OCI-LY7 (cell line): ENCODE measurements around the gene TMEM119. TPM values are rescaled to one million over a fixed set of nuclear protein-coding genes. Genes with fewer than 3 reads are reported as not detected.

Experiments
- BruUV-seq: library from RNA; stranded (reverse); fragments of 400-500 nt; replicated peaks from 2 replicates; lab custom pipeline; 2021; lab: Mats Ljungman, UMichigan
- CTCF ChIA-PET: fragments of 300-600 bp; sonication (Branson Sonifier 250); formaldehyde crosslinking; loops from one replicate; lab custom pipeline; 2022; ENCODE audit warnings: antibody characterized with exemption; ENCODE audit not compliant: unreplicated experiment; lab: Charles Lee
- POLR2A ChIA-PET: fragments of 300-600 bp; sonication (Branson Sonifier 250); formaldehyde crosslinking; loops from one replicate; lab custom pipeline; 2022; ENCODE audit warnings: antibody characterized with exemption; lab: Charles Lee
- DNase-seq: peaks from one replicate; pipeline ENCODE4 v3.0.0-alpha.2; 2015; ENCODE audit warnings: low spot score
- H2AFZ ChIP-seq: fragments of 200-600 bp; sonication (generic), shearing (Covaris generic); 2 replicates; pipeline ENCODE4 v1.6.1; 2014; ENCODE audit warnings: mild to moderate bottlenecking, antibody characterized with exemption, low read length, moderate library complexity
- H3K27ac ChIP-seq: fragments of 200-600 bp; sonication (generic); 2 replicates; pipeline ENCODE4 v1.5.1; 2014; ENCODE audit warnings: mixed run types, low read depth, mild to moderate bottlenecking, moderate library complexity, low read length, inconsistent platforms; ENCODE audit not compliant: poor library complexity, severe bottlenecking
- H3K36me3 ChIP-seq: fragments of 200-600 bp; sonication (generic); 2 replicates; pipeline ENCODE4 v1.6.1; 2014; ENCODE audit warnings: mild to moderate bottlenecking, antibody characterized with exemption, low read length, moderate library complexity, mixed read lengths; ENCODE audit not compliant: insufficient read depth
- H3K4me1 ChIP-seq: fragments of 200-600 bp; sonication (generic); 2 replicates; pipeline ENCODE4 v1.5.1; 2014; ENCODE audit warnings: mild to moderate bottlenecking, low read length; ENCODE audit not compliant: insufficient read depth, poor library complexity, severe bottlenecking
- H3K4me2 ChIP-seq: fragments of 200-600 bp; sonication (generic); 2 replicates; pipeline ENCODE4 v1.6.1; 2014; ENCODE audit warnings: mild to moderate bottlenecking, low read length
- H3K4me3 ChIP-seq: fragments of 200-600 bp; sonication (generic); 2 replicates; pipeline ENCODE4 v1.5.1; 2014; ENCODE audit warnings: mild to moderate bottlenecking, low read depth, low read length; ENCODE audit not compliant: poor library complexity, severe bottlenecking
- H3K79me2 ChIP-seq: fragments of 200-600 bp; sonication (generic); 2 replicates; pipeline ENCODE4 v1.6.1; 2016; ENCODE audit warnings: low read depth, mild to moderate bottlenecking, low read length, moderate library complexity, mixed read lengths; ENCODE audit not compliant: insufficient read depth
- H3K9me2 ChIP-seq: fragments of 200-600 bp; sonication (generic); 2 replicates; pipeline ENCODE4 v1.6.1; 2016; ENCODE audit warnings: mild to moderate bottlenecking, low read length, mixed read lengths; ENCODE audit not compliant: insufficient read depth
- H3K9me3 ChIP-seq: fragments of 200-600 bp; sonication (generic); 2 replicates; pipeline ENCODE4 v1.6.1; 2014; ENCODE audit warnings: mild to moderate bottlenecking, mixed run types, low read length, mixed read lengths
- H4K20me1 ChIP-seq: fragments of 200-600 bp; sonication (generic); 2 replicates; pipeline ENCODE4 v1.6.1; 2014; ENCODE audit warnings: mild to moderate bottlenecking, antibody characterized with exemption, low read length, moderate library complexity, mixed read lengths; ENCODE audit not compliant: insufficient read depth
- CTCF ChIP-seq: fragments of 200-600 bp; sonication (generic); conservative IDR thresholded peaks from 2 replicates; pipeline ENCODE4 v1.5.1; 2014; ENCODE audit warnings: mild to moderate bottlenecking, antibody characterized with exemption, low read length, moderate library complexity, mixed read lengths
- EZH2phosphoT487 ChIP-seq: fragments of 200-600 bp; sonication (generic); IDR thresholded peaks from 2 replicates; pipeline ENCODE4 v1.6.1; 2018; ENCODE audit warnings: low read depth, borderline replicate concordance, mild to moderate bottlenecking, mixed run types, antibody characterized with exemption, low read length, moderate library complexity, mixed read lengths
- intact Hi-C: fragments of 100-400 bp; cut with micrococcal nuclease; formaldehyde crosslinking; loops from one replicate; pipeline ENCODE4 v1.10.0; 2022; ENCODE audit not compliant: unreplicated experiment
- total RNA-seq, 2 experiments: library from RNA; depleted of rRNA in 1 of 2; stranded (reverse); fragments of >200 nt in 1 of 2; shearing (Covaris generic) in 1 of 2; gene quantifications; 2 replicates each; pipeline ENCODE4 v1.2.3, GENCODE V29; 2014 to 2022

TMEM119 gene
- total RNA-seq, 2 experiments from 2014 or later: not detected

GRCh38 chr12:108645686-108646599, 48.1 kb upstream of the TMEM119 start:
- intact Hi-C loops: no loop called here
- Histone ChIP-seq H4K20me1 (no peaks in the 10 kb centered on the region), H3K9me3 (no peaks in the 10 kb centered on the region), H3K36me3 (peaks cover 79% of the 10 kb centered on the region), H3K9me2 (no peaks in the 10 kb centered on the region), H3K27ac (peak overlapping the region; percentile 31), H3K4me1 (peaks cover 82% of the 10 kb centered on the region), H2AFZ (no peak overlapping the region), H3K4me3 (no peak overlapping the region), H3K79me2 (peaks cover 14% of the 10 kb centered on the region; the same call in 1 of the 2 replicates), H3K4me2 (no peak overlapping the region)
- ChIA-PET POLR2A (interaction anchor here (0.6 to 4.1 kb wide), 11 partner anchors 7 to 123 kb away, joined by 3 to 38 read pairs (median 6); partner anchors contain the start of gene SELPLG), CTCF (no interaction called here)
- DNase-seq: no peak
- BruUV-seq: no TSS peak
- TF ChIP-seq CTCF (no peak), EZH2phosphoT487 (no peak)

GRCh38 chr12:108644811-108645120, 46.9 kb upstream of the TMEM119 start:
- Histone ChIP-seq H3K79me2 (peaks cover 15% of the 10 kb centered on the region; the same call in 1 of the 2 replicates), H3K4me1 (peaks cover 83% of the 10 kb centered on the region), H3K9me3 (no peaks in the 10 kb centered on the region), H3K4me2 (no peak overlapping the region), H3K27ac (peak overlapping the region; percentile 0), H3K4me3 (no peak overlapping the region), H3K36me3 (peaks cover 71% of the 10 kb centered on the region), H4K20me1 (no peaks in the 10 kb centered on the region), H3K9me2 (no peaks in the 10 kb centered on the region), H2AFZ (no peak overlapping the region)
- ChIA-PET CTCF (no interaction called here), POLR2A (interaction anchor here (0.6 to 4.1 kb wide), 8 partner anchors 9 to 125 kb away, joined by 3 to 38 read pairs (median 6); partner anchors contain the start of gene SELPLG)
- no peak for TF ChIP-seq EZH2phosphoT487
- no peak for TF ChIP-seq CTCF
- intact Hi-C loops: no loop called here
- no TSS peak for BruUV-seq
- no peak for DNase-seq
